GM12878 (cell line): ENCODE results near the gene SHISA6. TPM values are rescaled to one million over a fixed set of nuclear protein-coding genes. Genes with fewer than 3 reads are reported as not detected.

Source experiments
- ATAC-seq: fragments of 200-7000 bp; cut with Tn5 transposase; 3 replicates; pipeline ENCODE4 v1.9.1; 2020; ENCODE audit warnings: mild to moderate bottlenecking, moderate library complexity
- BruUV-seq: library from RNA; stranded (reverse); fragments of 400-500 nt; replicated peaks from 2 replicates; lab custom pipeline; 2021; lab: Mats Ljungman, UMichigan
- CTCF ChIA-PET: fragments of 300-600 bp; sonication (Branson Sonifier 250); formaldehyde crosslinking; extraction: SDS; loops from one replicate; lab custom pipeline; 2021; ENCODE audit warnings: inconsistent platforms; lab: Yijun Ruan, JAX
- POLR2A ChIA-PET: fragments of 350-600 bp; formaldehyde crosslinking; extraction: SDS; loops from one replicate; lab custom pipeline; 2021; ENCODE audit warnings: inconsistent platforms; lab: Charles Lee
- RAD21 ChIA-PET: fragments of 300-600 bp; sonication (Branson Sonifier 250); formaldehyde crosslinking; loops from one replicate; lab custom pipeline; 2023; ENCODE audit warnings: antibody characterized with exemption; ENCODE audit not compliant: unreplicated experiment; lab: Charles Lee
- SMC1A ChIA-PET: fragments of 300-600 bp; sonication (Branson Sonifier 250); formaldehyde crosslinking; loops from one replicate; lab custom pipeline; 2023; ENCODE audit not compliant: unreplicated experiment, uncharacterized antibody; lab: Charles Lee
- DNase-seq: peaks from one replicate; pipeline ENCODE4 v3.0.0-alpha.2; 2011; ENCODE audit warnings: low read depth, low spot score
- FAIRE-seq: peaks from 3 replicates; lab custom pipeline; 2011; peaks lifted over from hg19 to GRCh38; lab: Jason Lieb, UNC
- H2AFZ ChIP-seq: 2 replicates; pipeline ENCODE4 v1.6.0; 2011; ENCODE audit warnings: low read depth, low read length, control low read depth; ENCODE audit not compliant: control insufficient read depth
- H3K27ac ChIP-seq: 2 replicates; pipeline ENCODE4 v1.5.1; 2011; ENCODE audit warnings: control low read depth; ENCODE audit not compliant: control insufficient read depth, insufficient read depth
- H3K27me3 ChIP-seq, 2 experiments: replicated peaks in 1 of 2; 2 replicates each; pipeline versions ENCODE4 v1.6.0 to v1.6.1; 2011; ENCODE audit warnings: low read length in 1 of 2; ENCODE audit not compliant: control insufficient read depth in 2 of 2, insufficient read depth in 2 of 2
- H3K36me3 ChIP-seq, 2 experiments: 2 replicates each; pipeline ENCODE4 v1.5.1; 2011; ENCODE audit warnings: low read length in 1 of 2; ENCODE audit not compliant: control insufficient read depth in 2 of 2, insufficient read depth in 2 of 2
- H3K4me1 ChIP-seq: 2 replicates; pipeline ENCODE4 v1.6.1; 2011; ENCODE audit warnings: mild to moderate bottlenecking, low read length, moderate library complexity, mixed read lengths; ENCODE audit not compliant: control insufficient read depth, insufficient read depth
- H3K4me2 ChIP-seq: 2 replicates; pipeline ENCODE4 v1.6.0; 2011; ENCODE audit warnings: control low read depth; ENCODE audit not compliant: control insufficient read depth, insufficient read depth
- H3K4me3 ChIP-seq: fragments of 200-600 bp; sonication (generic); 2 replicates; pipeline ENCODE4 v1.5.1; 2016
- H3K79me2 ChIP-seq: 2 replicates; pipeline ENCODE4 v1.6.0; 2011; ENCODE audit warnings: low read length; ENCODE audit not compliant: control insufficient read depth, insufficient read depth
- H3K9ac ChIP-seq: 2 replicates; pipeline ENCODE4 v1.8.0; 2011; ENCODE audit warnings: low read length, control low read depth, mixed read lengths; ENCODE audit not compliant: control insufficient read depth, insufficient read depth
- H3K9me3 ChIP-seq: replicated peaks from 3 replicates; pipeline ENCODE4 v1.5.1; 2011; ENCODE audit warnings: mild to moderate bottlenecking, low read length; ENCODE audit not compliant: control insufficient read depth, insufficient read depth
- H4K20me1 ChIP-seq: 2 replicates; pipeline ENCODE4 v1.6.0; 2011; ENCODE audit not compliant: control insufficient read depth, insufficient read depth
- FOXK2 ChIP-seq: fragments of 450-650 bp; IDR thresholded peaks from 2 replicates; pipeline ENCODE4 v1.6.1; 2017; ENCODE audit warnings: mild to moderate bottlenecking, moderate library complexity
- HCFC1 ChIP-seq: fragments of 150-350 bp; IDR thresholded peaks from 2 replicates; pipeline ENCODE4 v1.6.1; 2014; ENCODE audit warnings: low read length
- KDM1A ChIP-seq: fragments of 200-600 bp; sonication (generic); IDR thresholded peaks from 2 replicates; pipeline ENCODE4 v1.6.1; 2016; ENCODE audit warnings: borderline replicate concordance
- NKRF ChIP-seq: fragments of 450-650 bp; conservative IDR thresholded peaks from 2 replicates; pipeline ENCODE4 v1.6.1; 2017; ENCODE audit warnings: mild to moderate bottlenecking, moderate library complexity
- POU2F2 ChIP-seq: IDR thresholded peaks from 3 replicates; pipeline ENCODE4 v1.6.1; 2011; ENCODE audit warnings: low read depth, mild to moderate bottlenecking, low read length, borderline replicate concordance
- PRDM15 ChIP-seq: fragments of 450-650 bp; formaldehyde crosslinking; IDR thresholded peaks from 2 replicates; pipeline ENCODE4 v1.4.0; 2020; ENCODE audit warnings: mild to moderate bottlenecking, moderate library complexity
- RB1 ChIP-seq: fragments of 450-650 bp; formaldehyde crosslinking; IDR thresholded peaks from 2 replicates; pipeline ENCODE4 v1.6.1; 2017; ENCODE audit warnings: mild to moderate bottlenecking, borderline replicate concordance
- TCF7 ChIP-seq: IDR thresholded peaks from 2 replicates; pipeline ENCODE4 v1.6.1; 2014; ENCODE audit warnings: antibody characterized with exemption, borderline replicate concordance
- YY1 ChIP-seq: IDR thresholded peaks from 2 replicates; pipeline ENCODE4 v1.6.1; 2011; ENCODE audit warnings: low read depth, mild to moderate bottlenecking, low read length
- WGBS: methylation state at CpG from one replicate; pipeline ENCODE4 v1.1.6; 2016; ENCODE audit warnings: low lambda C conversion rate; ENCODE audit not compliant: insufficient replicate concordance, insufficient coverage; ENCODE audit errors: missing lambda C conversion rate; 5-methylcytosine and 5-hydroxymethylcytosine counted together
- in situ Hi-C: fragments of 300-500 bp; cut with MboI; formaldehyde crosslinking; loops from 9 replicates; pipeline ENCODE4 v1.14.3; 2018; ENCODE audit warnings: mixed read lengths
- intact Hi-C: fragments of 100-400 bp; cut with micrococcal nuclease; formaldehyde crosslinking; loops from one replicate; pipeline ENCODE4 v1.14.2; 2022; ENCODE audit not compliant: unreplicated experiment
- polyA plus RNA-seq, 11 experiments: library from polyadenylated mRNA; depleted of rRNA in 4 of 11; unstranded in 6 of 11; stranded (reverse) in 5 of 11; fragments of >200 nt; fragmentation: Nextera tagmentation in 4 of 11; fragmentation: Illumina TruSeq in 1 of 11; extraction: Ambion mirVana in 4 of 11; extraction: Trizol in 1 of 11; gene quantifications; 1 replicate in 1 of 11; 2 replicates in 10 of 11; pipeline versions ENCODE4 v1.2.1 to v1.2.3, GENCODE V29; 2011 to 2016; ENCODE audit warnings: inconsistent platforms in 2 of 11, missing spikeins in 2 of 11, low read depth in 1 of 11
- total RNA-seq, 4 experiments: library from RNA; depleted of rRNA in 3 of 4; stranded (reverse); fragments of >200 nt in 3 of 4; fragmentation: Illumina TruSeq in 1 of 4; extraction: Trizol in 1 of 4; gene quantifications; 2 replicates each; pipeline versions ENCODE4 v1.2.1 to v1.2.3, GENCODE V29; 2013 to 2021
- TF ChIP-seq, protein P1 (sequence below): IDR thresholded peaks from 2 replicates; pipeline ENCODE4 v1.6.1; 2012; ENCODE audit warnings: low read depth, low read length, improper control_type of control experiment
- TF ChIP-seq, protein P2 (sequence below): IDR thresholded peaks from 2 replicates; pipeline ENCODE4 v1.6.1; 2012; ENCODE audit warnings: low read depth, low read length, improper control_type of control experiment
- TF ChIP-seq, protein P3 (sequence below): fragments of 450-650 bp; IDR thresholded peaks from 2 replicates; pipeline ENCODE4 v1.6.1; 2017; ENCODE audit warnings: low read depth, mild to moderate bottlenecking, moderate library complexity

The SHISA6 gene
- total and polyA plus RNA-seq, 10 of the 15 experiments (the other 5 are each of a cell fraction or from before 2014, with no cell fraction given) = not detected

GRCh38 chr17:11256877-11257276, 15.9 kb downstream of the SHISA6 start:
- ChIA-PET SMC1A (no interaction called here), POLR2A (no interaction called here), RAD21 (no interaction called here), CTCF (no interaction called here)
- Histone ChIP-seq H3K27me3 (no peaks in the 10 kb centered on the region), H3K36me3 (no peaks in the 10 kb centered on the region), H2AFZ (no peak overlapping the region), H3K27ac (no peak overlapping the region), H3K9me3 (no peaks in the 10 kb centered on the region; the same call in 2 of the 3 replicates), H3K9ac (no peak overlapping the region), H3K4me1 (no peaks in the 10 kb centered on the region), H3K4me2 (no peak overlapping the region), H3K4me3 (no peak overlapping the region), H4K20me1 (no peaks in the 10 kb centered on the region), H3K79me2 (no peaks in the 10 kb centered on the region)
- no peak for ATAC-seq
- no peak for TF ChIP-seq NKRF
- TF ChIP-seq TCF7 = no peak
- no peak for TF ChIP-seq POU2F2
- TF ChIP-seq, protein P1, sequence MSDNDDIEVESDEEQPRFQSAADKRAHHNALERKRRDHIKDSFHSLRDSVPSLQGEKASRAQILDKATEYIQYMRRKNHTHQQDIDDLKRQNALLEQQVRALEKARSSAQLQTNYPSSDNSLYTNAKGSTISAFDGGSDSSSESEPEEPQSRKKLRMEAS = no peak
- TF ChIP-seq HCFC1 = no peak
- TF ChIP-seq, protein P2, sequence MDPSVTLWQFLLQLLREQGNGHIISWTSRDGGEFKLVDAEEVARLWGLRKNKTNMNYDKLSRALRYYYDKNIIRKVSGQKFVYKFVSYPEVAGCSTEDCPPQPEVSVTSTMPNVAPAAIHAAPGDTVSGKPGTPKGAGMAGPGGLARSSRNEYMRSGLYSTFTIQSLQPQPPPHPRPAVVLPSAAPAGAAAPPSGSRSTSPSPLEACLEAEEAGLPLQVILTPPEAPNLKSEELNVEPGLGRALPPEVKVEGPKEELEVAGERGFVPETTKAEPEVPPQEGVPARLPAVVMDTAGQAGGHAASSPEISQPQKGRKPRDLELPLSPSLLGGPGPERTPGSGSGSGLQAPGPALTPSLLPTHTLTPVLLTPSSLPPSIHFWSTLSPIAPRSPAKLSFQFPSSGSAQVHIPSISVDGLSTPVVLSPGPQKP = no peak
- no peak for TF ChIP-seq FOXK2
- TF ChIP-seq RB1 = no peak
- no peak for TF ChIP-seq KDM1A
- TF ChIP-seq PRDM15 (CRISPR knock-in tag) = no peak
- TF ChIP-seq, protein P3, sequence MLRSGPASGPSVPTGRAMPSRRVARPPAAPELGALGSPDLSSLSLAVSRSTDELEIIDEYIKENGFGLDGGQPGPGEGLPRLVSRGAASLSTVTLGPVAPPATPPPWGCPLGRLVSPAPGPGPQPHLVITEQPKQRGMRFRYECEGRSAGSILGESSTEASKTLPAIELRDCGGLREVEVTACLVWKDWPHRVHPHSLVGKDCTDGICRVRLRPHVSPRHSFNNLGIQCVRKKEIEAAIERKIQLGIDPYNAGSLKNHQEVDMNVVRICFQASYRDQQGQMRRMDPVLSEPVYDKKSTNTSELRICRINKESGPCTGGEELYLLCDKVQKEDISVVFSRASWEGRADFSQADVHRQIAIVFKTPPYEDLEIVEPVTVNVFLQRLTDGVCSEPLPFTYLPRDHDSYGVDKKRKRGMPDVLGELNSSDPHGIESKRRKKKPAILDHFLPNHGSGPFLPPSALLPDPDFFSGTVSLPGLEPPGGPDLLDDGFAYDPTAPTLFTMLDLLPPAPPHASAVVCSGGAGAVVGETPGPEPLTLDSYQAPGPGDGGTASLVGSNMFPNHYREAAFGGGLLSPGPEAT = no peak
- TF ChIP-seq YY1 = no peak
- WGBS = 14% methylated on average over 11 of the region's 11 CpGs
- DNase-seq = no peak
- intact Hi-C loops = no loop called here
- in situ Hi-C loops = no loop called here
- FAIRE-seq = no peak
- BruUV-seq = no TSS peak
